ENCODE measurements around the gene MRPS14. TPM values are rescaled to one million over a fixed set of nuclear protein-coding genes. Genes with fewer than 3 reads are reported as not detected.

Gene MRPS14
- total and polyA plus RNA-seq, 12 donors = 8.9 to 31.5 (median 25.7) TPM

- intact Hi-C loops (cut with DNase I) = no loop called here
- H3K4me1 ChIP-seq = peaks cover 0 to 68% (median 35%) of the 10 kb centered on the region in 9 donors
These were observed 58.8 kb downstream of the MRPS14 start for GRCh38 chr1:174964261-174964971.

GRCh38 chr1:174963529-174964125 lies 59.6 kb downstream of the MRPS14 start:
- no peak for TF ChIP-seq CTCF (IDR thresholded peaks at IDR 0.05)
- WGBS, 2 donors = 67 to 71% methylated on average over 2 of the region's 2 CpGs
- Histone ChIP-seq H3K36me3 (no peaks in the 10 kb centered on the region), H3K27ac (peak overlapping the region in 8 of 10 donors; percentile 0 to 89 (median 56)), H3K4me1 (peaks cover 0 to 60% (median 35%) of the 10 kb centered on the region in 9 donors), H3K4me3 (no peak overlapping the region), H3K27me3 (no peaks in the 10 kb centered on the region), H3K9me3 (no peaks in the 10 kb centered on the region)
- intact Hi-C loops (cut with DNase I) = no loop called here
- DNase-seq (no peak), ATAC-seq (no peak)

More at GRCh38 chr1:174964261-174964971, 58.8 kb downstream of the MRPS14 start:
- no peak for TF ChIP-seq CTCF (IDR thresholded peaks at IDR 0.05)
- no peak for DNase-seq
- H3K4me3 ChIP-seq = peak overlapping the region in 5 of 10 donors; percentile 18 to 37 (median 24)
- ATAC-seq = peak in 6 of 8 donors; percentile 52 to 72 (median 56)
- 46 to 51% methylated on average over 6 of the region's 6 CpGs for WGBS, 2 donors
- no peaks in the 10 kb centered on the region for H3K9me3 ChIP-seq
- peak overlapping the region in 9 of 10 donors; percentile 28 to 89 (median 62) for H3K27ac ChIP-seq
- peaks cover 0 to 5% (median 0%) of the 10 kb centered on the region in 9 donors for H3K36me3 ChIP-seq
- no peaks in the 10 kb centered on the region for H3K27me3 ChIP-seq

Other genes with a start within 250 kb of the MRPS14 start
- gene CACYBP, start 23.5 kb downstream of the MRPS14 start, total RNA-seq = 10 to 100 TPM; 43.9 to 88.3 (median 53.1) TPM
- gene CACYBP, start 23.5 kb downstream of the MRPS14 start, polyA plus RNA-seq = 100 to 1,000 TPM in 1 of 2 donors, 10 to 100 TPM in 1; 20.2 to 106 TPM
- gene TNN, start 44.4 kb upstream of the MRPS14 start, total RNA-seq = 1 to 10 TPM in 1 of 10 donors, under 1 TPM in 8, not detected in 1; 0.08 to 1.1 (median 0.14) TPM
- under 1 TPM; 0.03 to 0.07 TPM for gene TNN, start 44.4 kb upstream of the MRPS14 start, polyA plus RNA-seq
- gene KIAA0040, start 169.4 kb upstream of the MRPS14 start, total RNA-seq = 10 to 100 TPM in 6 of 10 donors, 1 to 10 TPM in 4; 6.3 to 37.2 (median 11.1) TPM
- gene KIAA0040, start 169.4 kb upstream of the MRPS14 start, polyA plus RNA-seq = 10 to 100 TPM in 1 of 2 donors, 1 to 10 TPM in 1; 8.7 to 13.1 TPM

Data from heart right ventricle (tissue), 16 donors.